ENCODE measurements around the gene CAMTA1.

CAMTA1 gene

GRCh38 chr1:6860401-6860800 is 75.1 kb downstream of the CAMTA1 start:
- H3K36me3 ChIP-seq (ENCODE audit: control insufficient read depth in 2 of 2, insufficient read depth in 1 of 2, low read length in 2 of 2), result peaks cover 0 to 13% of the 10 kb centered on the region in 2 experiments; a peak in 1 of 3 replicates
- TF ChIP-seq SP7 (tag by site-specific recombination; IDR thresholded peaks at IDR 0.05) (0 out of 2 replicates have a peak, but pooled peaks have one; percentile 1), ZNF140 (tag by site-specific recombination; IDR thresholded peaks at IDR 0.05) (no peak), ZFHX2 (tag by site-specific recombination; conservative IDR thresholded peaks at IDR 0.05) (0 out of 2 replicates have a peak, but pooled peaks have one; percentile 14)
- CTCF ChIA-PET, result interaction anchor here (0.7 to 0.9 kb wide), 2 partner anchors 114 to 787 kb away, joined by 3 to 4 read pairs; no protein-coding TSS in a partner anchor

GRCh38 chr1:6861075-6861724 is 75.9 kb downstream of the CAMTA1 start:
- no peaks in the 10 kb centered on the region for H3K9me3 ChIP-seq (ENCODE audit: control insufficient read depth, insufficient read depth, low read depth, low read length)
- H3K36me3 ChIP-seq (ENCODE audit: control insufficient read depth in 2 of 2, insufficient read depth in 1 of 2, low read length in 2 of 2), result peaks cover 0 to 9% of the 10 kb centered on the region in 2 experiments; a peak in 1 of 3 replicates
- H3K27ac ChIP-seq (ENCODE audit: extremely low read depth, low read depth, low read length), result no peak overlapping the region
- ChIA-PET POLR2A (no interaction called here), CTCF (interaction anchor here (0.7 kb wide), 1 partner anchor 786 kb away, joined by 3 read pairs; no protein-coding TSS in a partner anchor)
- no peak overlapping the region for H3K4me3 ChIP-seq (ENCODE audit: low read depth, low read length)
- peaks cover 7% of the 10 kb centered on the region; the same call in 1 of the 2 replicates for H3K4me1 ChIP-seq (ENCODE audit: control insufficient read depth, insufficient read depth, low read length)
- TF ChIP-seq ZNF157 (tag by site-specific recombination; IDR thresholded peaks at IDR 0.05) (no peak), ZNF555 (tag by site-specific recombination; conservative IDR thresholded peaks at IDR 0.05) (no peak), ZNF416 (tag by site-specific recombination; IDR thresholded peaks at IDR 0.05) (no peak)

More at GRCh38 chr1:6860401-6860800, 75.1 kb downstream of the CAMTA1 start:
- peaks cover 7% of the 10 kb centered on the region; the same call in 1 of the 2 replicates for H3K4me1 ChIP-seq (ENCODE audit: control insufficient read depth, insufficient read depth, low read length)
- H3K4me3 ChIP-seq (ENCODE audit: low read depth, low read length), result no peak overlapping the region
- no peak overlapping the region for H3K27ac ChIP-seq (ENCODE audit: extremely low read depth, low read depth, low read length)
- POLR2A ChIA-PET, result no interaction called here
- H3K9me3 ChIP-seq (ENCODE audit: control insufficient read depth, insufficient read depth, low read depth, low read length), result no peaks in the 10 kb centered on the region

GRCh38 chr1:6862906-6863305 is 77.7 kb downstream of the CAMTA1 start:
- H3K4me1 ChIP-seq (ENCODE audit: control insufficient read depth, insufficient read depth, low read length), result peaks cover 7% of the 10 kb centered on the region; the same call in 1 of the 2 replicates
- ChIA-PET CTCF (no interaction called here), POLR2A (no interaction called here)
- TF ChIP-seq ZNF76 (tag by site-specific recombination; IDR thresholded peaks at IDR 0.05; ENCODE audit: borderline replicate concordance, low read depth), result no peak
- TF ChIP-seq ZNF707 (tag by site-specific recombination; IDR thresholded peaks at IDR 0.05), result no peak
- TF ChIP-seq ZNF157 (tag by site-specific recombination; IDR thresholded peaks at IDR 0.05), result no peak
- TF ChIP-seq YY1 (tag by site-specific recombination; IDR thresholded peaks at IDR 0.05), result no peak
- TF ChIP-seq ZNF19 (tag by site-specific recombination; IDR thresholded peaks at IDR 0.05; ENCODE audit: low read depth), result no peak
- TF ChIP-seq ZNF10 (tag by site-specific recombination; IDR thresholded peaks at IDR 0.05), result no peak
- no peak for TF ChIP-seq ZNF423 (tag by site-specific recombination; IDR thresholded peaks at IDR 0.05)
- TF ChIP-seq ZBTB21 (tag by site-specific recombination; IDR thresholded peaks at IDR 0.05), result no peak
- no peak for TF ChIP-seq PRDM2 (tag by site-specific recombination; IDR thresholded peaks at IDR 0.05; ENCODE audit: borderline replicate concordance)
- no peaks in the 10 kb centered on the region for H3K9me3 ChIP-seq (ENCODE audit: control insufficient read depth, insufficient read depth, low read depth, low read length)
- no peak overlapping the region for H3K4me3 ChIP-seq (ENCODE audit: low read depth, low read length)
- H3K27ac ChIP-seq (ENCODE audit: extremely low read depth, low read depth, low read length), result no peak overlapping the region
- H3K36me3 ChIP-seq (ENCODE audit: control insufficient read depth in 2 of 2, insufficient read depth in 1 of 2, low read length in 2 of 2), result peaks cover 0 to 9% of the 10 kb centered on the region in 2 experiments; a peak in 1 of 3 replicates

Data from HEK293 (cell line).